Left ventricle myocardium inferior (tissue), 1 donor: ENCODE results near the gene AGAP1. TPM values are rescaled to one million over a fixed set of nuclear protein-coding genes. Genes with fewer than 3 reads are reported as not detected.
A peak's percentile ranks its signal among the peaks of the same experiment; 100 is the strongest.

Source experiments
- DNase-seq: peaks from one replicate; pipeline ENCODE4 v3.0.0-alpha.2; 2020
- H3K27ac ChIP-seq: fragments of 200-600 bp; replicated peaks from 2 replicates; pipeline ENCODE4 v1.8.0; 2021
- H3K27me3 ChIP-seq: fragments of 200-600 bp; 2 replicates; pipeline ENCODE4 v1.8.0; 2021; ENCODE audit warnings: low read depth
- H3K36me3 ChIP-seq: fragments of 200-600 bp; 2 replicates; pipeline ENCODE4 v1.8.0; 2021
- H3K4me1 ChIP-seq: fragments of 200-600 bp; 2 replicates; pipeline ENCODE4 v1.8.0; 2021
- H3K4me3 ChIP-seq: fragments of 200-600 bp; 2 replicates; pipeline ENCODE4 v1.8.0; 2021; ENCODE audit warnings: mild to moderate bottlenecking, moderate library complexity
- H3K9me3 ChIP-seq: fragments of 200-600 bp; replicated peaks from 2 replicates; pipeline ENCODE4 v1.8.0; 2021
- intact Hi-C: fragments of 100-400 bp; cut with micrococcal nuclease; formaldehyde crosslinking; loops from one replicate; pipeline ENCODE4 v1.11.0; 2022
- total RNA-seq: library from RNA; stranded (reverse); fragmentation: NEBNext Ultra II Directional; extraction: Animal tissue kit (Norgen Biotek cat#: 25700); gene quantifications from one replicate; pipeline ENCODE4 v1.2.1, GENCODE V29; 2021
- TF ChIP-seq, protein P1 (sequence below): fragments of 200-600 bp; IDR thresholded peaks from 2 replicates; pipeline ENCODE4 v1.8.0; 2021; ENCODE audit warnings: antibody characterized with exemption, mild to moderate bottlenecking, borderline replicate concordance
- donor health status: DM: no; HTN: yes; CAD: no; lungs with severe emphysema.

AGAP1 gene
- total RNA-seq, 1 donor from 2014 or later = 18.1 TPM

DNA sequence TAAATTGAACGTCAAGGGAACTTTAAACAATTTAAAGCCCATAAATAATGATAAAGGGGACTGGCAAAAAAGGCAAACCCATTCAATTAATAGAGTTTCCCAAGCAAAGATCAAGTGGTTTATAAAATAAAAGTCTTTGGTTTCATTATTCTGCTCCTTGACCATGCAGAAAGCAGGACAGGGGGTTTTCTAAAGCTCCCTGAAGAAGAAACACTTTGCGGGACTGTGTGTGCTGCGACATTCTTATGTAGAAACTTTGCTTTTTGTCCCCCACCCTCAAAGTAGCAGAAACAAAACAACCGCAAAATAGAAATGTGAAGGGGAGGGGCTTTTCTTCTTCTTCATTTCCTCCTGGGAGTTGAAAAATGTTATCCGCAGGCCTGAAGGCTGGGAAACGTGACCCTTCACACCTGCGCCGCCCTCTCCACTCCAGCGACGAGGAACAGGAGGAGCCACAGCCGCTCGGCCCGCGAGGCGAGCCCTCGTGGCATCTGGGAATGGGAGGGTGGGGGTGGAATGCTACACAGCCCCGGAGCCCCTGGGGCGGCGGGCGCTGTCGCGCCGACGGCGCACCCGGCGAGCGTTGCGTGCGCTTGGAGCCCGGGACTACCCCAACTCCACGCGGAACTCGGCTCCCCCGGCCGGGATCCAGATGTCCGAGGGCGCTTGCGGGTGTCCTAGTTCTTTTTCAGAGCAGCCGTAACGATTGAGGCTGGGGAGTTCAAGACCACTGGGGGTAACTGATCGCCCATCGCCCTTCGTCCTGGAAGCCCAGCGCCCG, 678.6 kb downstream of the AGAP1 start:
- intact Hi-C loops = no loop called here
- peaks cover 55% of the 10 kb centered on the region for H3K4me1 ChIP-seq

DNA sequence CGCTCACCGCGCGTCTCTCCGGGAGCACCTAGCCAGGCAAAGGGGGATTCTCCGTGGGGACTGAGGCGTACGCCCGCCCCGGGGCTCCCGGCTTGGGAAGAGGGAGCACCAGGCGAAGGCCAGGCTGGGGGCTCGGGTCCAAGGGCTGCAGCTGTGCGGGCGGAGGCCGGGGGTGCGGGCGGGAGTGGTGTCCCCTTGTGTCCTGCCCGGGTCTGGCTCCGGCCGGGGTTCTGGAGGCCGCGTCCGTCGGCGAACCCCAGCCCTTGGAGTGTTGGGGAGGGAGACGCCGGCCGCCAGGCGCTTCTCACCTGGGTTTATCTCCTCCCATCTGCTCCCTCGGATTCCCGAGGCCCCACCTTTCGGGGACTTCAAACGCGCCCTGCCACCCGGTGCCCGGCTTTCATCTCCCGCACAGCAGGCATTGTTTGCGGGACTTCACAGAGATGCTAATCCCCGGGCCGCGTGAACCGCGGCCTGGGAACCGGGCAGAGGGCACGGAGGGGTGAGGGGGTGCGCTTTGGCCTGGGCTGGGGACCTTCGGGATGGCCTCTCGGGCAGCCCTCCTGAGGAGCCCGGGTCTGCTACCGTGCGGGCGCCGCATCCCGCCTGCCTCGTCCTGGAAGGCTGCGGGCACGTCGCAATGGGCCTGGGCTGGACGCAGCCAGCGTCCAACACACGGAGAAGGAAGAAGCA, 679.3 kb downstream of the AGAP1 start:
- H3K27me3 ChIP-seq = peaks cover 100% of the 10 kb centered on the region
- TF ChIP-seq, protein P1, sequence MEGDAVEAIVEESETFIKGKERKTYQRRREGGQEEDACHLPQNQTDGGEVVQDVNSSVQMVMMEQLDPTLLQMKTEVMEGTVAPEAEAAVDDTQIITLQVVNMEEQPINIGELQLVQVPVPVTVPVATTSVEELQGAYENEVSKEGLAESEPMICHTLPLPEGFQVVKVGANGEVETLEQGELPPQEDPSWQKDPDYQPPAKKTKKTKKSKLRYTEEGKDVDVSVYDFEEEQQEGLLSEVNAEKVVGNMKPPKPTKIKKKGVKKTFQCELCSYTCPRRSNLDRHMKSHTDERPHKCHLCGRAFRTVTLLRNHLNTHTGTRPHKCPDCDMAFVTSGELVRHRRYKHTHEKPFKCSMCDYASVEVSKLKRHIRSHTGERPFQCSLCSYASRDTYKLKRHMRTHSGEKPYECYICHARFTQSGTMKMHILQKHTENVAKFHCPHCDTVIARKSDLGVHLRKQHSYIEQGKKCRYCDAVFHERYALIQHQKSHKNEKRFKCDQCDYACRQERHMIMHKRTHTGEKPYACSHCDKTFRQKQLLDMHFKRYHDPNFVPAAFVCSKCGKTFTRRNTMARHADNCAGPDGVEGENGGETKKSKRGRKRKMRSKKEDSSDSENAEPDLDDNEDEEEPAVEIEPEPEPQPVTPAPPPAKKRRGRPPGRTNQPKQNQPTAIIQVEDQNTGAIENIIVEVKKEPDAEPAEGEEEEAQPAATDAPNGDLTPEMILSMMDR = no peak
- intact Hi-C loops = no loop called here
- H3K9me3 ChIP-seq = no peaks in the 10 kb centered on the region
- H3K36me3 ChIP-seq = no peaks in the 10 kb centered on the region
- H3K27ac ChIP-seq = no peak overlapping the region
- no peak for DNase-seq
- no peak overlapping the region for H3K4me3 ChIP-seq
- H3K4me1 ChIP-seq = peaks cover 55% of the 10 kb centered on the region

More for the DNA sequence above, 678.6 kb downstream of the AGAP1 start:
- Histone ChIP-seq H3K9me3 (no peaks in the 10 kb centered on the region), H3K27ac (no peak overlapping the region), H3K4me3 (no peak overlapping the region), H3K27me3 (peaks cover 100% of the 10 kb centered on the region), H3K36me3 (no peaks in the 10 kb centered on the region)
- no peak for DNase-seq
- TF ChIP-seq, protein P1 = no peak

DNA sequence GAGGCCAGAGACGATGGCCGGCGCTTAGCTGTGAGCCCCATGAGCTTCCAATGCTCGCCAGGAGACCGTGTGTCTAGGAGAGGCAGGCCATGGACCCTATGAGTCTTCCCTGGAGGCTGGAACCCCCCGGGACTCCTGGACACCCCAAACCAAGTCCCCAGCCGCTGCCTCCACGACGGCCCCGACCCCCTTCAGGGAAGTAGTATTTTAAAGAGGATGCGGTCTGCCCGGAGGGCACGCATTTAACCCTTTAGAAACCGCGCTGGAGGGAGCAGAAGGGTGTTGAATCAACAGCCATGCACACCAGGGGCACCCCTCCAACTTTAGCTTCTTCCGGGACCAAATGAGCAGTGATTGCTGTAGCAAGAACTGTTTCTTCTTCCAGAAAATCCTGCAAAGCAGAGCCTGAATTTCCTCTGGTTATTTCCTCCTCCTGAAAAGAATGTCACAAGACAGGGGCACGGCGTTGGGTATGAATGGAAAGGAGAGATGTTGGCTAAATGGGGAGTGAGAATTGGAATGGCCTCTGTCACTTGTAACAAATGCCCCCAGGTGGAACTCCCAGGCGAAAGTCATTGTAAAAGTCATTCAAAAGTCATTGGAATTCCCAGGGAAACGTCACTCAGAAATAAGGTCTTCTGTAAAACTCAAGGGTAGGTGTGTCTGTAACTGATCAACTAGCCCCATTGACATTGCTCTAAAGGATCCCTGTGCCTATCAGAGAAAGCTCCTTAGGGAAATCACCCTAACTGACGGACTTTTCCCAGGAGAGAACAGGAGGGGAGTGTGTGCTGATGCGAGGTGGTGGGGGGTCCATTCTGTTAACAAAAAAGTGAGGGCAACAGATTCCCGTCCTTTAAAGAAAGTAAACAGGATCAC, 680.1 kb downstream of the AGAP1 start:
- TF ChIP-seq, protein P1 = no peak
- no peaks in the 10 kb centered on the region for H3K36me3 ChIP-seq
- no peak for DNase-seq
- H3K9me3 ChIP-seq = no peaks in the 10 kb centered on the region
- intact Hi-C loops = no loop called here
- H3K27ac ChIP-seq = no peak overlapping the region
- H3K4me1 ChIP-seq = peaks cover 55% of the 10 kb centered on the region
- H3K4me3 ChIP-seq = no peak overlapping the region
- H3K27me3 ChIP-seq = peaks cover 100% of the 10 kb centered on the region

DNA sequence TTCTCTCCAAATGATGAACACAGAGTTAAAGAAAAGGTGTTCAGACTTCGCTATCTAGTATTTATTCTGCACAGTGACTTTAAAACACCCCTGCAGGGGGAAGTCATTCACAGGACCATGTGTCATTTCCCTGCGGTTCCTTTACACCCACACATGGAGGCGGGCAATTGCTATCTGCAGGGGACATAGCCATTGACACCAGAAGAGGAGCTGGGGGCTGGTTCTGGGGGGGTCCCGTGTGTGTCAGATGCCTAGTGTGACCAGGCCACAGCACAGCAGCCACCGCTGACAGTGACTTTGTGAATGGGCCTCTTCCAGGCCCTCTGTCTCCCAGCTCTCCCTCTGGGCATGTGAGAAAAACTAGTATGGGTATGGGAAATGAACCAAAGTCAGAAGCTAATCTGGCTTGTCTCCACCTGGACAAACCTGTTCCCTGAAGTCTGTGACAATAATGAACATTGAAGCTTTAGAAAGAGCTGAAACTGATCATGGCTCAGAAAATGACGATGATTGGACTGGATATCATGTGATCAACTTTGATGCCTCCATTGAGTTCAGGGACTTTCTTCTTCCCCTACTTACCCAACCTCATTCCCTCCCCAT, 681.8 kb downstream of the AGAP1 start:
- TF ChIP-seq, protein P1 = no peak
- no peak overlapping the region for H3K27ac ChIP-seq
- H3K4me1 ChIP-seq = peaks cover 53% of the 10 kb centered on the region
- no peaks in the 10 kb centered on the region for H3K36me3 ChIP-seq
- no peak overlapping the region for H3K4me3 ChIP-seq
- intact Hi-C loops = no loop called here
- DNase-seq = no peak
- no peaks in the 10 kb centered on the region for H3K9me3 ChIP-seq
- peaks cover 100% of the 10 kb centered on the region for H3K27me3 ChIP-seq

DNA sequence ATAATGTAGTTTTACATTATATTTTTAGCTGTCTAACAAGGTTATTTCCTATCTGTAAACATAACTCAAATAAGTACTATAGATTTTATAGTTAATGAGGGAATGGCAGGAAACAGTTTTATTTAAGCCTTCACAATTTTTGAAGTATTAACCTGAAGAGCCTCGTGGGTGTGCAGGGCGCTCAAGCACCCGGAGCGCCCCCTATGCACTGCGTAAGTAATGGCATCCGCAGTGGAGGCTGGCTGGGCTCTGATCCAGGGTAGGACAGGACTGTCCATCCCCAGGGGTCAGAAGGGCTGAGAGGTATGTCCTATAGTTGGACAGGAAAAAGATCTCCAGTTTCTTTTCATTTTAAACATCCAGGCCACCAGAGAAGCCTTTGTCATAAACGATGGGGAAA, 682.6 kb downstream of the AGAP1 start:
- Histone ChIP-seq H3K36me3 (no peaks in the 10 kb centered on the region), H3K4me3 (no peak overlapping the region), H3K27me3 (peaks cover 100% of the 10 kb centered on the region), H3K27ac (no peak overlapping the region), H3K9me3 (no peaks in the 10 kb centered on the region), H3K4me1 (peaks cover 50% of the 10 kb centered on the region)
- intact Hi-C loops = no loop called here
- TF ChIP-seq, protein P1 = peak; percentile 51
- DNase-seq = no peak
